ENCODE measurements around the gene TRABD.

The TRABD gene

GRCh38 chr22:50242406-50242949 lies 56.8 kb downstream of the TRABD start:
- DNase-seq (ENCODE audit: extremely low read depth, low read depth): no peak
- TF ChIP-seq, protein P1, sequence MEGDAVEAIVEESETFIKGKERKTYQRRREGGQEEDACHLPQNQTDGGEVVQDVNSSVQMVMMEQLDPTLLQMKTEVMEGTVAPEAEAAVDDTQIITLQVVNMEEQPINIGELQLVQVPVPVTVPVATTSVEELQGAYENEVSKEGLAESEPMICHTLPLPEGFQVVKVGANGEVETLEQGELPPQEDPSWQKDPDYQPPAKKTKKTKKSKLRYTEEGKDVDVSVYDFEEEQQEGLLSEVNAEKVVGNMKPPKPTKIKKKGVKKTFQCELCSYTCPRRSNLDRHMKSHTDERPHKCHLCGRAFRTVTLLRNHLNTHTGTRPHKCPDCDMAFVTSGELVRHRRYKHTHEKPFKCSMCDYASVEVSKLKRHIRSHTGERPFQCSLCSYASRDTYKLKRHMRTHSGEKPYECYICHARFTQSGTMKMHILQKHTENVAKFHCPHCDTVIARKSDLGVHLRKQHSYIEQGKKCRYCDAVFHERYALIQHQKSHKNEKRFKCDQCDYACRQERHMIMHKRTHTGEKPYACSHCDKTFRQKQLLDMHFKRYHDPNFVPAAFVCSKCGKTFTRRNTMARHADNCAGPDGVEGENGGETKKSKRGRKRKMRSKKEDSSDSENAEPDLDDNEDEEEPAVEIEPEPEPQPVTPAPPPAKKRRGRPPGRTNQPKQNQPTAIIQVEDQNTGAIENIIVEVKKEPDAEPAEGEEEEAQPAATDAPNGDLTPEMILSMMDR (IDR thresholded peaks at IDR 0.05; ENCODE audit: low read depth, low read length): no peak

GRCh38 chr22:50243685-50244419 lies 58.1 kb downstream of the TRABD start:
- no peak for DNase-seq (ENCODE audit: extremely low read depth, low read depth)
- TF ChIP-seq, protein P1 (IDR thresholded peaks at IDR 0.05; ENCODE audit: low read depth, low read length): no peak

DNA sequence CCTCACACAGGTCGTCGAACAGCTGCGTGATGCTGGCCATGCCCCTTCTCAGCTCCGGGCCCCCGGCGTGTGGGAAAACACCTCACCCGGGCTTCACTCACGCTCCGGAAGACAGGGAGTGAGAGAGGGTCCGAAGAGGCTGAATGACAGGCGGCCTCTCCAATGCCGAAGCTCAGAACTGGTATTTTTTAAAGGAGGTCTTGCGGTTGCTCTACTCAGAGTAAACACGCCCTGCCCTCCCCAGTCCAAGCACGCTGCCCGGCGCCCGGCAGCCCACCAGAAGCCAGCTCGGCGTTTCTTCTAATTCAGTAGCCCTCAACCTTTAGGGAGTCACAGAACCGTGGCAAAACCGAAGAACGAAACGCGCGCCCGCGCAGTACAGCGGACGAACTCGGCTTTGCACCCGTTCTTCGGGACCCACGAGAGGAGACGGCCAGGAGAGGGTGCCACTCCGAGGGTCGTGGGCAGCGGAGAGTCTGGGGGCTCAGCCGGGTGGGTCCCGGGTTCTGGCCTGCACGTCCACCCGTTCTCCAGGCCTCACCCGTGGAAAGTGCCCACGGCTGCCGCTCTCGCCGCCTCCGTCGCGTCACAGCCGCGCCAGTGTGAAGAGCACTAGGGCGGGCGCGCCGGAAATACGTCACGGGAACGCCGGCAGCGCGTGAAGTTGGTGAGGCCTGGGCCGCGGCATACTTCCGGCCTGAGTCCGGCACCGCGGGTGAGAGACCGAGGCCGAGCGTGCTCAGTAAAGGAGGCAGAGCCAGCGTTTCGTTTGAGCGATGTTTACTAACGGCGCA lies 58.9 kb downstream of the TRABD start, which contains the start of gene TUBGCP6:
TUBGCP6 (minus strand) TSS at position 604 of the 794 bp plus-strand sequence; CDS start at position 40, 564 bp downstream.
- DNase-seq (ENCODE audit: extremely low read depth, low read depth): peak; percentile 51

DNA sequence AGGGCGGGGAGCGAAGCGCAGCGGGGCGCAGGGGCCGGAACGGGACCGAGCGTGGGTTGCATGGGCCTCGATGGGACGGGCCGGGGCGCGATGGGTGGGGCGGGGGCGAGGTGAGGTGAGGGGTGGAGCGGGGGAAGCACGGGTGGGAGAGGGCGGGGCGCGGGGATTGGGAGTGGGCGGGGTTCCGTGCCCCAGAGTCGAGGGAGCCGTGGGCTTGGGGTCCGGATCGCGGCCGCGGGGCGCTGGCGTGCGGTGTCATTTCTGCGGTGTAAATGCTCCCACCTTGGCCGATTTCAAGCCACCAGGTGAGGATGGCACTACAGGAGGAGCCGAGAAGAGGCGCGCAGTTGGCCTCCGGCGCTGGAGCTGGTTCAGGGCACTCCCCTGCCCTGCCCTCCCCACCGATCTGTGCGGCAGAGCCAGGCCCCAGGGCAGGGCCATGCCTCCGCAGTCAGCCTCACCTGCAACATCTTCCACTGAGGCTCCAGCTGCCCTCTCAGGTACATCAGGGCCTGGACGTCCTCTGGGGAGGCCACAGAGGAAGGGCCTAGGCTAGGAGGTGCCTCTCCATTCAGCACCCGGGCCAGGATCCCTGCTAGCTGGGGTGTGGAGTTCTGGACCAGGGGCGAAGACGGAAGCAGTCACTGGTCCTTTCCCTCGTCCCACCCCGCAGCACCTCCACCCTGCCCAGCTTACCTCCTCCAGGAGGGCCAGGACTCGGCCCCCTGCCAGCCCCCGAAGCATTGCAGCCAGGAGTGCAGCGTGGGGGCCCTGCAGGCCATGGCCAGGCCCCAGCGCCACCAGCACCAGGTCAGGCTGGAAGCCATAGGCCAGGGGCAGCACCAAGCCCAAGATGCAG lies 59.7 kb downstream of the TRABD start:
- DNase-seq (ENCODE audit: extremely low read depth, low read depth): no peak
- TF ChIP-seq, protein P1 (IDR thresholded peaks at IDR 0.05; ENCODE audit: low read depth, low read length): no peak

More for the DNA sequence above, 58.9 kb downstream of the TRABD start, which contains the start of gene TUBGCP6:
- TF ChIP-seq, protein P1 (IDR thresholded peaks at IDR 0.05; ENCODE audit: low read depth, low read length): peak; percentile 7

DNA sequence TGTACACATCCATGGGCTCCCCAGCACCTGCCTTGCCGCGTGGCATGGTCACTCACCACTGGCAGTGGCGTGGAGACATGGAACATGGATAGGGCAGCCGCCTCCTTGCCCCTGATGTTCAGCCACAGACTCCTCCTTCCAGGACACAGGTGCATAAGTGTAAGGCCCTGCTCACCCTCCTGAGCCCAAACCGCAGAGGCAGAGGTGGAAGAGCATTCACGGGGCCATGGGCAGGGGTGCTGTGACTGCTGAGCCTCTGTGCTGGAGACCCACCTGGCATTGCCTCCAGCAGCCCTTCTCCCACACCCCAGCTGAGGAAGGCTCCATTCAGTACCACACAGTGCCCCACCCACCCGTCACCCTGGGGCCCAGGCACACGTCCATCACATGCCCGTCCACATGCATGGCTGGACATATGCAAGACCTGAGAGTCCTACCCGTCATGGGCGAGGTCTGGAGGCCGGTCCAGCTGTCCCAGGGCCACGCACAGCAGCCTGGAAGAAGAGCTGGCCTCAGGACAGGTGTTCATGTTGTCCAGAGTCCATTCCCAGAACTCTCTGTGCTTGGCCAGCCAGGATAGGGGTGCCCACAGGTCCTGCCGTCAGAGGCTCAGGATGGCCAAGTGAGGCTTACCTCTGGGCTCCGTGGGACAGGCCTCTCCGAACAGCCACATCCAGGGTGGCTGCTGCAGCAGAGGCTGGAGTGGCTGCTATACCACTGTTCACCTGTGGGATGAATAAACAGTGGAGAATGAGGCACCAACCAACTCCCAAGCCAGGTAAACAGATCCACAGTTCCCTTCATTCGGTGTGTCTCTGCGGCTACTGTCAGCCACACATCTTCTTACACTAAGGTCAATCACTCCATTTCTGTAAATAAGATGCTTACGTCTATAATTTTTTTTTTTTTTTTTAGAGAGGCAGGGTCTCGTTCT lies 60.8 kb downstream of the TRABD start:
- TF ChIP-seq, protein P1 (IDR thresholded peaks at IDR 0.05; ENCODE audit: low read depth, low read length): no peak
- no peak for DNase-seq (ENCODE audit: extremely low read depth, low read depth)

DNA sequence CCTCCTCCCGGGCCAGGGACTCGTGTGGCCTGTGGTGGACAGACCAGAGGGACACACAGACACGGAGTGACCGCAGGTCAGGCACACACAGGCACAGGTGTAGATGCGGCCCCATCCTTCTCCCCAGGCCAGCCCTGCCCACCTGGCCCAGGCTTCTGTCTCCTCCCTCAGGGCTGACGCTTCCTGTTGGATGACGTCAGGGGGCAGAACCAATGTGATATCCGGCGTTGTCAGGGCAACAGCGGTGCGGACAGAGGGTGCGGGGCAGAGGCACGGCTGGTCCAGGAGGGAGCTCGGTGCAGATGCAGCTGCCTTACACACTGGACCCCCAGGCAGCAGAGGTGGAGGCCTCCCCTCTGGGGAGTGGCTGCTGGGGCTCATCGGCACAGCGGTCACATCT lies 62.0 kb downstream of the TRABD start:
- no peak for DNase-seq (ENCODE audit: extremely low read depth, low read depth)
- TF ChIP-seq, protein P1 (IDR thresholded peaks at IDR 0.05; ENCODE audit: low read depth, low read length): no peak
